GM10248 (cell line): ENCODE measurements around the gene TMEM132C.

Source experiments
- CTCF ChIA-PET: fragments of 300-600 bp; sonication (Branson Sonifier 250); formaldehyde crosslinking; extraction: SDS; loops from one replicate; lab custom pipeline; 2021; ENCODE audit warnings: antibody characterized with exemption; lab: Yijun Ruan, JAX
- POLR2A ChIA-PET: fragments of 350-650 bp; sonication (Branson Sonifier 250); formaldehyde crosslinking; extraction: SDS; loops from one replicate; lab custom pipeline; 2020; ENCODE audit warnings: antibody characterized with exemption; lab: Yijun Ruan, JAX
- DNase-seq: peaks from one replicate; pipeline ENCODE4 v3.0.0; 2012; ENCODE audit errors: extremely low spot score
- TF ChIP-seq, protein P1 (sequence below): IDR thresholded peaks from 2 replicates; pipeline ENCODE4 v1.5.1; 2012; ENCODE audit warnings: mild to moderate bottlenecking, low read depth; ENCODE audit errors: extremely low read depth, missing control alignments, control extremely low read depth

The TMEM132C gene

DNA sequence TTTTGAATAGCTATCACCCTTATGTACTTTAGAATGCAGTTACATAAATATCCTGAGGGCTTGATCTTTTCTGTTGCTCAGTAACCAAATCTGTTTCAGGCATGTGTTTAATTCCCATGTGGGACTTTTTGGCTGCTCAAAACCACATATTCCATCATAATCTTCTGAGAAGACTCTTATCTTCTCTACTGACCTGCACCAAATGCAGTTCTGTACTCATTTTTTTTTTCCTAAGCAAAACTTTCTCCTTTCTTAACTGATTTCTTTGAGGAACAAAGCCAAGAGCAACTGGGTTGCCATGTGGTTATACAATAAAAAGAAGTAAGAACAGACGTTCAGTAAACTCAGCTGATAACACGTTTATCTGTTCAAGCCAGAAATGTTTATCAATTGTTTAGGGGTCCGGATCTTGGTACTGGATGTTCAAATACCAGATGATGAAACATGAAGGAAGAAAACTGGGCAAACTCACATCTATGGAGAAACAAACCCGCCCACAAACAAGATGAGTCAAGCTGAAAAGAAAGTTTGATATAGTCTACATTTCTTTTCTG is 50.1 kb downstream of the TMEM132C start:
- no peak for DNase-seq
- TF ChIP-seq, protein P1, sequence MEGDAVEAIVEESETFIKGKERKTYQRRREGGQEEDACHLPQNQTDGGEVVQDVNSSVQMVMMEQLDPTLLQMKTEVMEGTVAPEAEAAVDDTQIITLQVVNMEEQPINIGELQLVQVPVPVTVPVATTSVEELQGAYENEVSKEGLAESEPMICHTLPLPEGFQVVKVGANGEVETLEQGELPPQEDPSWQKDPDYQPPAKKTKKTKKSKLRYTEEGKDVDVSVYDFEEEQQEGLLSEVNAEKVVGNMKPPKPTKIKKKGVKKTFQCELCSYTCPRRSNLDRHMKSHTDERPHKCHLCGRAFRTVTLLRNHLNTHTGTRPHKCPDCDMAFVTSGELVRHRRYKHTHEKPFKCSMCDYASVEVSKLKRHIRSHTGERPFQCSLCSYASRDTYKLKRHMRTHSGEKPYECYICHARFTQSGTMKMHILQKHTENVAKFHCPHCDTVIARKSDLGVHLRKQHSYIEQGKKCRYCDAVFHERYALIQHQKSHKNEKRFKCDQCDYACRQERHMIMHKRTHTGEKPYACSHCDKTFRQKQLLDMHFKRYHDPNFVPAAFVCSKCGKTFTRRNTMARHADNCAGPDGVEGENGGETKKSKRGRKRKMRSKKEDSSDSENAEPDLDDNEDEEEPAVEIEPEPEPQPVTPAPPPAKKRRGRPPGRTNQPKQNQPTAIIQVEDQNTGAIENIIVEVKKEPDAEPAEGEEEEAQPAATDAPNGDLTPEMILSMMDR, result no peak
- CTCF ChIA-PET, result no interaction called here
- POLR2A ChIA-PET, result no interaction called here

DNA sequence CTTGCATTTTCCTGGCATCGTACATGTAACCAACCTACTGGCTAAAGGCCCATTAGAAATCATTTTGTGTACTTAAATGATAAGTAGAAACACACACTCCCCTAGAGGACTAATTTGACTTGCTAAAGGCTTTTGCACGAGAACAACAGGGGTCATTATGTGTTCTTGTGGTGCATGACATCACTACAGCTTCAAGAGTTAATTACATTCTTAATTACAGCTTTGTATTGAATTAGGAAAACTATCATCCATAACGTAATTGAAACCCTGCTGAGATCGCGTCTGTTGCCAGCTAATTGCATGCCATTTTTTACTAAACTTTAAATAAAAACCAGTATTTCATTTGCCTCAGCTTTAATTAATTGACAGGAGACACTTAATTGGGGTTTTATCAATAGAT is 51.4 kb downstream of the TMEM132C start:
- ChIA-PET POLR2A (no interaction called here), CTCF (no interaction called here)
- DNase-seq, result no peak
- TF ChIP-seq, protein P1, result no peak

DNA sequence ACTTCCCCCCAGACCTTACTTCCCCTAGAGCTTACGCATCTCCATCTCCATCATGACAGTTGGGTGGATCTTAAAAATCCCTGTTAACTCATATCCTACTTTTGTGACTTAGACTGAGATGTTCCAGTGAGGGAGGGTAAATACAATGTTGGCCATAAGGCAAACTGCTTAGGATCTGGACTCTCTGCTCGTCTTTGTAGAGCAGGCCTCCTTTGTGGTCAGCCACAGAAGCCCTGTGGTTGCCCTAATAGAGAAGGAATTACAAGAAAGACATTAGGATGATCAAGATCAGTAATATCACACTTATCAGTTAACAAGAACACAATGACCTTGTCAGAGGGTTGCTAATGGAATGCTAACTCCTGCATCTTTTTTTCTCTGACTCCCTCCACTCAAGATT is 52.0 kb downstream of the TMEM132C start:
- POLR2A ChIA-PET, result no interaction called here
- TF ChIP-seq, protein P1, result no peak

DNA sequence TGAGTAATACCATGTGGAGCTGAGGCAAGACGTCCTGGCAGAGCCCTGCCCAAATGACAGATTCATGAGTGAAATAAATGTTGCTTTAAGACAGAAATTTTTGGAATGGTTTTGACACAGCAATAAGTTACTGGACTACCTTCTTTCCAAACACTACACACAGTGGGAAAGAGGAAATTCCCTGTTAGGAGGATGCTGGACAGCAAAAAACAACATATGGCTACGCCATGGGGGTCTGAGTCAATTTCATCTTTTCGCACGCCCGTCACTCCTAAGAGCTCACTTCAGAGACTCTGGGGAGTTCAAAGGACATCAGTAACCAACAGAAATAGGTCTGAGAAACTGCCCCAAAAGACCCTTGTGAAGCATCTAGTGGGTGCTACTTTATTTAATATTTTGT is 55.4 kb downstream of the TMEM132C start:
- POLR2A ChIA-PET, result no interaction called here
- CTCF ChIA-PET, result no interaction called here

More for the DNA sequence above, 52.0 kb downstream of the TMEM132C start:
- no peak for DNase-seq
- CTCF ChIA-PET, result no interaction called here

DNA sequence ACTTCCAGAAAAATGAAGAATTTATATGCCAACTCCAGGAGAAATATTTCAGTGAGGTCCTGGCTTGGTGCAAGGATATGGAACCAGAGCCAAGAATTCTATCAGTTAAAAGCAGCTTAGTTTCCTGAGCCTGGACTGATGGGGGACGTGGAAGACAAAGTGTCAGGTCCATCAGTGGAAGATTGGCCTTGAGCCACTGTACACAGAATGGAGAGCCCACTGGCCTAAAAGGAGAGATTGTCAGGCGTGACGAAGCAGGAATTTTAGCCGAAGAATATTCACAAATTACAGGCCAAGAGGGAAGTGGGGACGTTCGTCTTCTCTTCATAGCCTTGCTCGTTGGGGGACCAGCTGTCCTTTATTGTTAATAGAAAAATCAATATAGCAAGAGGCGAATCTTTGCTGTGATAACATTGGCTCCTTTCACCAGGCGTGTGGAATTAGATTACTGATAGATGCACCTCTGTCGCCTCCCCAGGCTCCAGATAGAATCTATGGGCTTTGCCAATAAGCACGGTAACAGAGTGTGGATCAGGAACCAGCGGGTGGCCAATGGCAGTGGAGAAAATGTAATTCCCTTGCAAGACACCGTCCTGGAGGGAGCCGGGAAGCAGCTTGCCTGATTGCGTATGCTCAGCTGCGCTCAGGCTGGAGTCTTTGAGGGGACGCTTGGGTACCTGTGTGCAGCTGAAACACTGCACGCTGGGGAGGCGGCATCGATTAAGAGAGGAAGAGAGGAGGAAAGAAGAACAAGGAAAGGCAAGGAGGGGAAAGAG is 56.4 kb downstream of the TMEM132C start:
- TF ChIP-seq, protein P1, result no peak
- POLR2A ChIA-PET, result no interaction called here
- CTCF ChIA-PET, result no interaction called here
- DNase-seq, result no peak

More for the DNA sequence above, 55.4 kb downstream of the TMEM132C start:
- TF ChIP-seq, protein P1, result no peak
- no peak for DNase-seq

DNA sequence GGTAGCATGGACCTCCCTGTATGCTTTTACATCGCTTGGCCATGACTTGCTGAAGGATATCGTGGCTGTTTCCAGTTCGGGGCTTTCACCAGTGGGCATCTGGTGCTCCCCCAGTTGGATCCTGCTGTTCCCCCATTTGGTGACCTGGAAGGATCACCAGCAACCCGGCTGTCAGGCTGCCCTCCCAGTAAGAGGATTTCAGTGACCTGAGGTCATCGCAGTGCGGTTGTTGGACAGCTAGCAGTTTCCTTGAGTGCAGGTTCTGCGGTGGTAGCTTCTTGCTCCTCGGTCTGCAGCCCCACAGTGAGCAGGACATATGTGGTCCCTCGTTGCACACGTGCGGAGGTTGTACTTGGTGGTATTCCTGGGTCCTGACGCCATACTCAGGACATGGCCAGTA is 58.7 kb downstream of the TMEM132C start:
- ChIA-PET POLR2A (no interaction called here), CTCF (no interaction called here)
- TF ChIP-seq, protein P1, result no peak
- DNase-seq, result no peak
